Measurements from ENCODE around the gene CFHR3.

GRCh38 chr1:196779093-196779492 is 4.5 kb downstream of the CFHR3 start:
- peak in 1 of 2 donors; percentile 7 for TF ChIP-seq CTCF (conservative IDR thresholded peaks at IDR 0.05 in 1 of 2, IDR thresholded peaks at IDR 0.05 in 1 of 2; ENCODE audit: low read depth in 1 of 2, low read length in 2 of 2)
- no peak for TF ChIP-seq EZH2 (IDR thresholded peaks at IDR 0.05; ENCODE audit: low read length, missing control alignments)

Data from fibroblast of lung (primary cell).